HG03558 (cell line): ENCODE results near the gene MAP4.

Experiments used
- ATAC-seq: cut with Tn5 transposase; IDR thresholded peaks from one replicate; pipeline ENCODE4 v1.9.1; 2021; ENCODE audit warnings: moderate number of reproducible peaks; ENCODE audit not compliant: unreplicated experiment; ENCODE audit errors: extremely low read depth

The MAP4 gene

GRCh38 chr3:47976135-47976732 is 40.0 kb downstream of the MAP4 start:
- ATAC-seq, result no peak

- no peak for ATAC-seq
Measured at GRCh38 chr3:47974974-47975470, 41.2 kb downstream of the MAP4 start.

- ATAC-seq, result no peak
Measured at GRCh38 chr3:47971081-47971480, 45.1 kb downstream of the MAP4 start.

GRCh38 chr3:47964740-47965139 is 51.5 kb downstream of the MAP4 start:
- no peak for ATAC-seq

- ATAC-seq, result no peak
Measured at GRCh38 chr3:47961815-47962606, 54.2 kb downstream of the MAP4 start.

GRCh38 chr3:47961036-47961435 is 55.2 kb downstream of the MAP4 start:
- no peak for ATAC-seq

- ATAC-seq, result no peak
Measured at GRCh38 chr3:47956521-47956920, 59.7 kb downstream of the MAP4 start.

- ATAC-seq, result no peak
Measured at GRCh38 chr3:47954567-47954966, 61.6 kb downstream of the MAP4 start.

- no peak for ATAC-seq
Measured at GRCh38 chr3:47950453-47951169, 65.6 kb downstream of the MAP4 start.

GRCh38 chr3:47949979-47950378 is 66.2 kb downstream of the MAP4 start:
- no peak for ATAC-seq

GRCh38 chr3:47940232-47940631 is 76.0 kb downstream of the MAP4 start:
- no peak for ATAC-seq

- ATAC-seq, result no peak
Measured at GRCh38 chr3:47932421-47932820, 83.8 kb downstream of the MAP4 start.

- no peak for ATAC-seq
Measured at GRCh38 chr3:47930979-47931378, 85.2 kb downstream of the MAP4 start.

- ATAC-seq, result no peak
Measured at GRCh38 chr3:47916696-47917095, 99.5 kb downstream of the MAP4 start.

GRCh38 chr3:47916201-47916600 is 100.0 kb downstream of the MAP4 start:
- no peak for ATAC-seq

GRCh38 chr3:47912006-47912504 is 104.2 kb downstream of the MAP4 start:
- ATAC-seq, result no peak

GRCh38 chr3:47910777-47911440 is 105.3 kb downstream of the MAP4 start:
- no peak for ATAC-seq

GRCh38 chr3:47910233-47910632 is 106.0 kb downstream of the MAP4 start:
- ATAC-seq, result no peak

GRCh38 chr3:47909607-47910006 is 106.6 kb downstream of the MAP4 start:
- ATAC-seq, result no peak

- ATAC-seq, result no peak
Measured at GRCh38 chr3:47908744-47909143, 107.5 kb downstream of the MAP4 start.
